Measurements from ENCODE around the gene OGG1.
A peak's percentile ranks its signal among the peaks of the same experiment; 100 is the strongest.

Gene OGG1

GRCh38 chr3:9713142-9713541 is 36.6 kb upstream of the OGG1 start:
- no peaks in the 10 kb centered on the region for H3K4me1 ChIP-seq (ENCODE audit: control insufficient read depth, insufficient read depth, low read length)
- H3K36me3 ChIP-seq (ENCODE audit: control insufficient read depth in 2 of 2, insufficient read depth in 1 of 2, low read length in 2 of 2) = no peaks in the 10 kb centered on the region
- ChIA-PET CTCF (interaction anchor here (0.7 kb wide), 2 partner anchors 501 to 513 kb away, joined by 3 read pairs; no protein-coding TSS in a partner anchor), POLR2A (no interaction called here)
- no peaks in the 10 kb centered on the region for H3K9me3 ChIP-seq (ENCODE audit: control insufficient read depth, insufficient read depth, low read depth, low read length)
- H3K4me3 ChIP-seq (ENCODE audit: low read depth, low read length) = no peak overlapping the region
- no peak overlapping the region for H3K27ac ChIP-seq (ENCODE audit: extremely low read depth, low read depth, low read length)
- no peak for TF ChIP-seq ZNF426 (tag by site-specific recombination; IDR thresholded peaks at IDR 0.05)
- TF ChIP-seq ZBTB6 (tag by site-specific recombination; IDR thresholded peaks at IDR 0.05) = no peak
- TF ChIP-seq TSHZ1 (tag by site-specific recombination; IDR thresholded peaks at IDR 0.05; ENCODE audit: borderline replicate concordance) = no peak
- no peak for TF ChIP-seq ZNF16 (tag by site-specific recombination; IDR thresholded peaks at IDR 0.05; ENCODE audit: low read depth)
- TF ChIP-seq ZNF366 (tag by site-specific recombination; conservative IDR thresholded peaks at IDR 0.05) = 0 out of 2 replicates have a peak, but pooled peaks have one; percentile 29
- no peak for TF ChIP-seq MEIS1 (CRISPR knock-in tag; IDR thresholded peaks at IDR 0.05; ENCODE audit: borderline replicate concordance)
- TF ChIP-seq YY2 (tag by site-specific recombination; IDR thresholded peaks at IDR 0.05) = no peak
- TF ChIP-seq ZNF416 (tag by site-specific recombination; IDR thresholded peaks at IDR 0.05) = no peak
- no peak for TF ChIP-seq ZXDB (tag by site-specific recombination; IDR thresholded peaks at IDR 0.05)
- TF ChIP-seq PRDM10 (tag by site-specific recombination; IDR thresholded peaks at IDR 0.05) = no peak
- TF ChIP-seq ZNF266 (tag by site-specific recombination; IDR thresholded peaks at IDR 0.05; ENCODE audit: low read depth) = no peak
- no peak for TF ChIP-seq ZNF112 (tag by site-specific recombination; IDR thresholded peaks at IDR 0.05)
- no peak for TF ChIP-seq ZSCAN4 (tag by site-specific recombination; IDR thresholded peaks at IDR 0.05)
- TF ChIP-seq ZBTB10 (tag by site-specific recombination; IDR thresholded peaks at IDR 0.05) = no peak
- no peak for TF ChIP-seq ZNF621 (tag by site-specific recombination; IDR thresholded peaks at IDR 0.05)
- TF ChIP-seq ZNF701 (tag by site-specific recombination; IDR thresholded peaks at IDR 0.05) = no peak
- no peak for TF ChIP-seq ZNF792 (tag by site-specific recombination; IDR thresholded peaks at IDR 0.05)
- TF ChIP-seq ZNF658 (tag by site-specific recombination; IDR thresholded peaks at IDR 0.05) = no peak
- TF ChIP-seq ZBTB17 (tag by site-specific recombination; IDR thresholded peaks at IDR 0.05) = peak; percentile 56; the same call in 1 of the 2 replicates
- no peak for TF ChIP-seq ZSCAN5A (tag by site-specific recombination; IDR thresholded peaks at IDR 0.05)
- TF ChIP-seq ZNF311 (tag by site-specific recombination; IDR thresholded peaks at IDR 0.05; ENCODE audit: borderline replicate concordance) = 0 out of 2 replicates have a peak, but pooled peaks have one; percentile 60
- TF ChIP-seq SALL2 (tag by site-specific recombination; IDR thresholded peaks at IDR 0.05; ENCODE audit: borderline replicate concordance) = peak; percentile 41; the same call in 1 of the 2 replicates
- no peak for TF ChIP-seq SP3 (tag by site-specific recombination; IDR thresholded peaks at IDR 0.05)

Data from HEK293 (cell line).